SU-DHL-6 (cell line): ENCODE data around the gene RASSF1.

Experiments
- H2AFZ ChIP-seq: fragments of 200-600 bp; sonication (generic); 2 replicates; pipeline ENCODE4 v1.6.1; 2014; ENCODE audit warnings: low read depth, mild to moderate bottlenecking, moderate library complexity, mixed read lengths, antibody characterized with exemption, low read length; ENCODE audit not compliant: severe bottlenecking
- H3F3A ChIP-seq: fragments of 200-600 bp; shearing (Covaris generic); 2 replicates; pipeline ENCODE4 v1.6.0; 2016; ENCODE audit warnings: antibody characterized with exemption, mild to moderate bottlenecking; ENCODE audit not compliant: insufficient read depth
- H3K27ac ChIP-seq: fragments of 200-600 bp; sonication (generic); 2 replicates; pipeline ENCODE4 v1.5.1; 2016; ENCODE audit warnings: low read depth, mild to moderate bottlenecking, low read length, moderate library complexity, mixed read lengths
- H3K27me3 ChIP-seq: fragments of 200-600 bp; sonication (generic), shearing (Covaris generic); 2 replicates; pipeline ENCODE4 v1.6.0; 2014; ENCODE audit warnings: mild to moderate bottlenecking, low read length
- H3K36me3 ChIP-seq: fragments of 200-600 bp; sonication (generic); 2 replicates; pipeline ENCODE4 v1.6.1; 2014; ENCODE audit warnings: mild to moderate bottlenecking, low read length, mixed read lengths
- H3K4me2 ChIP-seq: fragments of 300-600, 200-600 bp; shearing (Covaris generic), sonication (generic); 2 replicates; pipeline ENCODE4 v1.6.0; 2014; ENCODE audit warnings: low read length, low read depth, mild to moderate bottlenecking; ENCODE audit not compliant: poor library complexity, severe bottlenecking
- H3K4me3 ChIP-seq: fragments of 200-600 bp; sonication (generic); 2 replicates; pipeline ENCODE4 v1.5.1; 2014; ENCODE audit warnings: antibody characterized with exemption, low read length, mild to moderate bottlenecking, mixed read lengths; ENCODE audit not compliant: insufficient read depth, poor library complexity, severe bottlenecking
- H3K79me2 ChIP-seq: fragments of 200-600 bp; sonication (generic); 2 replicates; pipeline ENCODE4 v1.6.1; 2014; ENCODE audit warnings: mild to moderate bottlenecking, low read length, moderate library complexity; ENCODE audit not compliant: insufficient read depth
- H3K9ac ChIP-seq: fragments of 200-600 bp; sonication (generic); 2 replicates; pipeline ENCODE4 v1.7.0; 2014; ENCODE audit warnings: mild to moderate bottlenecking, low read length
- H3K9me2 ChIP-seq: fragments of 200-600 bp; sonication (generic); replicated peaks from 2 replicates; pipeline ENCODE4 v1.6.1; 2014; ENCODE audit warnings: low read length; ENCODE audit not compliant: insufficient read depth
- H3K9me3 ChIP-seq: fragments of 200-600 bp; sonication (generic); 2 replicates; pipeline ENCODE4 v1.6.1; 2014; ENCODE audit warnings: low read length, mixed read lengths; ENCODE audit not compliant: insufficient read depth
- H4K20me1 ChIP-seq: fragments of 200-600 bp; sonication (generic); 2 replicates; pipeline ENCODE4 v1.6.1; 2014; ENCODE audit warnings: low read depth, mild to moderate bottlenecking, antibody characterized with exemption, low read length, moderate library complexity, mixed read lengths
- EZH2phosphoT487 ChIP-seq: fragments of 200-600 bp; sonication (generic), shearing (Covaris generic); conservative IDR thresholded peaks from 2 replicates; pipeline ENCODE4 v1.6.1; 2018; ENCODE audit warnings: mild to moderate bottlenecking, antibody characterized with exemption, low read length, moderate library complexity, mixed read lengths
- TF ChIP-seq, protein P1 (sequence below): fragments of 200-600 bp; sonication (generic); IDR thresholded peaks from one replicate; pipeline ENCODE4 v1.5.1; 2017; ENCODE audit warnings: antibody characterized with exemption, mild to moderate bottlenecking, low read length, moderate library complexity; ENCODE audit not compliant: insufficient read depth, poor library complexity, severe bottlenecking

Gene RASSF1

GRCh38 chr3:50290161-50290641 is 50.4 kb downstream of the RASSF1 start:
- H3K4me2 ChIP-seq: no peak overlapping the region
- H3K36me3 ChIP-seq: no peaks in the 10 kb centered on the region; the same call in 1 of the 2 replicates
- no peaks in the 10 kb centered on the region for H3K9me3 ChIP-seq
- no peak overlapping the region for H3K4me3 ChIP-seq
- no peak overlapping the region for H3K27ac ChIP-seq
- no peaks in the 10 kb centered on the region for H3K27me3 ChIP-seq
- H3F3A ChIP-seq: no peaks in the 10 kb centered on the region
- H2AFZ ChIP-seq: no peak overlapping the region
- H4K20me1 ChIP-seq: no peaks in the 10 kb centered on the region
- no peak overlapping the region for H3K9ac ChIP-seq
- peaks cover 22% of the 10 kb centered on the region for H3K79me2 ChIP-seq
- H3K9me2 ChIP-seq: no peaks in the 10 kb centered on the region
- TF ChIP-seq, protein P1, sequence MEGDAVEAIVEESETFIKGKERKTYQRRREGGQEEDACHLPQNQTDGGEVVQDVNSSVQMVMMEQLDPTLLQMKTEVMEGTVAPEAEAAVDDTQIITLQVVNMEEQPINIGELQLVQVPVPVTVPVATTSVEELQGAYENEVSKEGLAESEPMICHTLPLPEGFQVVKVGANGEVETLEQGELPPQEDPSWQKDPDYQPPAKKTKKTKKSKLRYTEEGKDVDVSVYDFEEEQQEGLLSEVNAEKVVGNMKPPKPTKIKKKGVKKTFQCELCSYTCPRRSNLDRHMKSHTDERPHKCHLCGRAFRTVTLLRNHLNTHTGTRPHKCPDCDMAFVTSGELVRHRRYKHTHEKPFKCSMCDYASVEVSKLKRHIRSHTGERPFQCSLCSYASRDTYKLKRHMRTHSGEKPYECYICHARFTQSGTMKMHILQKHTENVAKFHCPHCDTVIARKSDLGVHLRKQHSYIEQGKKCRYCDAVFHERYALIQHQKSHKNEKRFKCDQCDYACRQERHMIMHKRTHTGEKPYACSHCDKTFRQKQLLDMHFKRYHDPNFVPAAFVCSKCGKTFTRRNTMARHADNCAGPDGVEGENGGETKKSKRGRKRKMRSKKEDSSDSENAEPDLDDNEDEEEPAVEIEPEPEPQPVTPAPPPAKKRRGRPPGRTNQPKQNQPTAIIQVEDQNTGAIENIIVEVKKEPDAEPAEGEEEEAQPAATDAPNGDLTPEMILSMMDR: no peak
- TF ChIP-seq EZH2phosphoT487: no peak

DNA sequence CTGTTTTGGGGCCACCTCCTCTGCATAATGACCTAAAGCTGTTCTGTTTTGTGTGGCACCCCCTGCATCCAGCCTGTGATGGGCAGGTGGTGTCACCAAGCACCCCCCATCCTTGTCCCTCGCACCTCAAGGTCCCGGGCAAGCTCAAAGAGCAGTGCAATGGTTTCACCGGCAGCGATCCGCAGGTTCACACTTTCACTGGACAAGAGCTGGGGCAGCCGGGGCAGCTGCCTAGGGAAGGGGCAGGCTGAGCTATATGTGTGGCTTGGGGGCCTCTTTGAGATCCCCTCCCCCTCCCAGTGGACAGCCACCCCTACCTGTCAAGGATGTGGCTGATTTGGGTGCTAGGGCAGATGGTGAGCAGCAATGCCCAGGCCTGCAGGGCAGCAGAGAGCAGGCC is 51.5 kb downstream of the RASSF1 start:
- Histone ChIP-seq H3K79me2 (peaks cover 22% of the 10 kb centered on the region), H3K9me3 (no peaks in the 10 kb centered on the region), H4K20me1 (no peaks in the 10 kb centered on the region), H3K9ac (no peak overlapping the region), H2AFZ (no peak overlapping the region), H3K4me2 (no peak overlapping the region), H3K9me2 (no peaks in the 10 kb centered on the region), H3K27me3 (no peaks in the 10 kb centered on the region), H3K27ac (no peak overlapping the region), H3K4me3 (no peak overlapping the region), H3F3A (no peaks in the 10 kb centered on the region), H3K36me3 (no peaks in the 10 kb centered on the region; the same call in 1 of the 2 replicates)
- TF ChIP-seq, protein P1: no peak
- TF ChIP-seq EZH2phosphoT487: no peak

DNA sequence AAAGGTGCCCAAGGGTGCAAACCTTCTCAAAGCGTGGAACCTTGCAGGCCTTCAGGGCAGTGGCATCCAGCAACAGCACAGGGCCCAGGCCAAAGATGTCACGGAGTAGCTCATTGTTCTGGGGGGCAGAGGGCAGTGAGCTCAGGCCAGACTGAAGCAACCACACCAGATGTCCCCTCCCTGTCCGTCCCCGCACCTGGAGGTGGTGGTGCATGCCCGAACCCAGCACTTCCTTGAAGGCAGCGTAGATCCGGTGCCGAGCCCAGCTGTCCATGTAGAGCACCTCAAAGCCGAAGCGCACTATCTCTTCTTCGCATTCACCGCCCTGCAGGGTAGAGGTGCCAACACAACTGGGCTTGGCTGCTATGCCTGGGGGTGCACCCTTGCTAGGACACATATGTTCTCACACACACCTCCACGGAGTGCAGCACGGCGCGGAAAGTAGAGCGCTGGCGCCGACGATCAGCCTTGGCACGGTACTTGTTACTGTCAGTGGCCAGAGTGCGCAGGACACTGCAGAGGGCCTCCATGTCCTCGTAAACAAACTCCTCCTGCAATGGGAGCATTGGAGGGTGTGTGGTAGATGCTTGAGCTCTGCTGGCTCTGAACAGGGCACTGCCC is 52.1 kb downstream of the RASSF1 start:
- Histone ChIP-seq H3K9me2 (no peaks in the 10 kb centered on the region), H3K27me3 (no peaks in the 10 kb centered on the region), H4K20me1 (no peaks in the 10 kb centered on the region), H3K36me3 (no peaks in the 10 kb centered on the region; the same call in 1 of the 2 replicates), H3K27ac (no peak overlapping the region), H3K4me2 (no peak overlapping the region), H3K79me2 (peaks cover 22% of the 10 kb centered on the region), H3K9ac (no peak overlapping the region), H2AFZ (no peak overlapping the region), H3K4me3 (no peak overlapping the region), H3K9me3 (no peaks in the 10 kb centered on the region), H3F3A (no peaks in the 10 kb centered on the region)
- TF ChIP-seq EZH2phosphoT487: no peak
- TF ChIP-seq, protein P1: no peak
